Measurements from ENCODE around the gene PREX1.
"Not testable (repeated sequence)": the region's sequence is repeated elsewhere in the genome, so short reads cannot be mapped to it uniquely, and the experiment has no call there.

Gene PREX1

GRCh38 chr20:48827855-48828733 lies at the start of gene PREX1:
Gene PREX1, minus strand, starts transcription at chr20:48827999. Its CDS starts 139 bp downstream, at chr20:48827860.
- no peaks in the 10 kb centered on the region; the same call in 1 of the 2 replicates for H3K9me3 ChIP-seq (ENCODE audit: control insufficient read depth, insufficient read depth, low read length)
- peak within 1 kb of the TSS; percentile 87 for H3K9ac ChIP-seq (ENCODE audit: low read depth, low read length)
- peaks cover 21% of the 10 kb centered on the region for H3K4me1 ChIP-seq (ENCODE audit: insufficient read depth, low read length)
- no peaks in the 10 kb centered on the region for H3K36me3 ChIP-seq (ENCODE audit: insufficient read depth, low read length)

- H3K9me3 ChIP-seq (ENCODE audit: control insufficient read depth, insufficient read depth, low read length): no peaks in the 10 kb centered on the region
- H3K36me3 ChIP-seq (ENCODE audit: insufficient read depth, low read length): no peaks in the 10 kb centered on the region
- H3K9ac ChIP-seq (ENCODE audit: low read depth, low read length): no peak overlapping the region
- no peaks in the 10 kb centered on the region; the same call in 1 of the 2 replicates for H3K4me1 ChIP-seq (ENCODE audit: insufficient read depth, low read length)
Observed at GRCh38 chr20:48877304-48877703, 49.5 kb upstream of the PREX1 start.

GRCh38 chr20:48875914-48876240 lies 48.1 kb upstream of the PREX1 start:
- H3K9me3 ChIP-seq (ENCODE audit: control insufficient read depth, insufficient read depth, low read length): no peaks in the 10 kb centered on the region
- no peaks in the 10 kb centered on the region; the same call in 1 of the 2 replicates for H3K4me1 ChIP-seq (ENCODE audit: insufficient read depth, low read length)
- H3K36me3 ChIP-seq (ENCODE audit: insufficient read depth, low read length): no peaks in the 10 kb centered on the region
- no peak overlapping the region for H3K9ac ChIP-seq (ENCODE audit: low read depth, low read length)

GRCh38 chr20:48875233-48875913 lies 47.6 kb upstream of the PREX1 start:
- Histone ChIP-seq H3K36me3 (ENCODE audit: insufficient read depth, low read length) (no peaks in the 10 kb centered on the region), H3K9me3 (ENCODE audit: control insufficient read depth, insufficient read depth, low read length) (no peaks in the 10 kb centered on the region), H3K4me1 (ENCODE audit: insufficient read depth, low read length) (no peaks in the 10 kb centered on the region; the same call in 1 of the 2 replicates), H3K9ac (ENCODE audit: low read depth, low read length) (no peak overlapping the region)

- H3K36me3 ChIP-seq (ENCODE audit: insufficient read depth, low read length); H3K9ac ChIP-seq (ENCODE audit: low read depth, low read length); H3K9me3 ChIP-seq (ENCODE audit: control insufficient read depth, insufficient read depth, low read length); H3K4me1 ChIP-seq (ENCODE audit: insufficient read depth, low read length): not testable (repeated sequence)
Observed at GRCh38 chr20:48869442-48869841, 41.6 kb upstream of the PREX1 start.

GRCh38 chr20:48866936-48867335 lies 39.1 kb upstream of the PREX1 start:
- no peak overlapping the region for H3K9ac ChIP-seq (ENCODE audit: low read depth, low read length)
- 0 out of 2 replicates have a peak, but pooled peaks cover 8% of the 10 kb centered on the region for H3K4me1 ChIP-seq (ENCODE audit: insufficient read depth, low read length)
- no peaks in the 10 kb centered on the region for H3K9me3 ChIP-seq (ENCODE audit: control insufficient read depth, insufficient read depth, low read length)
- H3K36me3 ChIP-seq (ENCODE audit: insufficient read depth, low read length): no peaks in the 10 kb centered on the region

- Histone ChIP-seq H3K9me3 (ENCODE audit: control insufficient read depth, insufficient read depth, low read length) (no peaks in the 10 kb centered on the region), H3K36me3 (ENCODE audit: insufficient read depth, low read length) (no peaks in the 10 kb centered on the region)
Observed at GRCh38 chr20:48864738-48865318, 37.0 kb upstream of the PREX1 start.

GRCh38 chr20:48864254-48864653 lies 36.5 kb upstream of the PREX1 start:
- Histone ChIP-seq H3K36me3 (ENCODE audit: insufficient read depth, low read length) (no peaks in the 10 kb centered on the region), H3K9me3 (ENCODE audit: control insufficient read depth, insufficient read depth, low read length) (no peaks in the 10 kb centered on the region), H3K9ac (ENCODE audit: low read depth, low read length) (no peak overlapping the region), H3K4me1 (ENCODE audit: insufficient read depth, low read length) (0 out of 2 replicates have a peak, but pooled peaks cover 8% of the 10 kb centered on the region)

More at GRCh38 chr20:48864738-48865318, 37.0 kb upstream of the PREX1 start:
- Histone ChIP-seq H3K9ac (ENCODE audit: low read depth, low read length) (no peak overlapping the region), H3K4me1 (ENCODE audit: insufficient read depth, low read length) (0 out of 2 replicates have a peak, but pooled peaks cover 8% of the 10 kb centered on the region)

- H3K36me3 ChIP-seq (ENCODE audit: insufficient read depth, low read length): no peaks in the 10 kb centered on the region
- H3K9ac ChIP-seq (ENCODE audit: low read depth, low read length): no peak overlapping the region
- H3K9me3 ChIP-seq (ENCODE audit: control insufficient read depth, insufficient read depth, low read length): no peaks in the 10 kb centered on the region
- H3K4me1 ChIP-seq (ENCODE audit: insufficient read depth, low read length): 0 out of 2 replicates have a peak, but pooled peaks cover 8% of the 10 kb centered on the region
Observed at GRCh38 chr20:48862279-48862678, 34.5 kb upstream of the PREX1 start.

- H3K9me3 ChIP-seq (ENCODE audit: control insufficient read depth, insufficient read depth, low read length): no peaks in the 10 kb centered on the region
- H3K9ac ChIP-seq (ENCODE audit: low read depth, low read length): no peak overlapping the region
- 0 out of 2 replicates have a peak, but pooled peaks cover 8% of the 10 kb centered on the region for H3K4me1 ChIP-seq (ENCODE audit: insufficient read depth, low read length)
- no peaks in the 10 kb centered on the region for H3K36me3 ChIP-seq (ENCODE audit: insufficient read depth, low read length)
Observed at GRCh38 chr20:48861444-48861843, 33.6 kb upstream of the PREX1 start.

GRCh38 chr20:48858075-48858790 lies 30.4 kb upstream of the PREX1 start:
- peaks cover 7% of the 10 kb centered on the region; the same call in 1 of the 2 replicates for H3K4me1 ChIP-seq (ENCODE audit: insufficient read depth, low read length)
- no peaks in the 10 kb centered on the region for H3K36me3 ChIP-seq (ENCODE audit: insufficient read depth, low read length)
- H3K9ac ChIP-seq (ENCODE audit: low read depth, low read length): no peak overlapping the region
- H3K9me3 ChIP-seq (ENCODE audit: control insufficient read depth, insufficient read depth, low read length): no peaks in the 10 kb centered on the region

- no peaks in the 10 kb centered on the region for H3K36me3 ChIP-seq (ENCODE audit: insufficient read depth, low read length)
- no peaks in the 10 kb centered on the region for H3K9me3 ChIP-seq (ENCODE audit: control insufficient read depth, insufficient read depth, low read length)
- peaks cover 7% of the 10 kb centered on the region; the same call in 1 of the 2 replicates for H3K4me1 ChIP-seq (ENCODE audit: insufficient read depth, low read length)
- no peak overlapping the region for H3K9ac ChIP-seq (ENCODE audit: low read depth, low read length)
Observed at GRCh38 chr20:48856130-48856529, 28.3 kb upstream of the PREX1 start.

GRCh38 chr20:48855046-48855445 lies 27.2 kb upstream of the PREX1 start:
- H3K9ac ChIP-seq (ENCODE audit: low read depth, low read length): no peak overlapping the region
- H3K36me3 ChIP-seq (ENCODE audit: insufficient read depth, low read length): no peaks in the 10 kb centered on the region
- H3K9me3 ChIP-seq (ENCODE audit: control insufficient read depth, insufficient read depth, low read length): no peaks in the 10 kb centered on the region
- H3K4me1 ChIP-seq (ENCODE audit: insufficient read depth, low read length): peaks cover 7% of the 10 kb centered on the region; the same call in 1 of the 2 replicates

GRCh38 chr20:48852609-48853008 lies 24.8 kb upstream of the PREX1 start:
- no peaks in the 10 kb centered on the region for H3K36me3 ChIP-seq (ENCODE audit: insufficient read depth, low read length)
- H3K9me3 ChIP-seq (ENCODE audit: control insufficient read depth, insufficient read depth, low read length): no peaks in the 10 kb centered on the region
- peaks cover 7% of the 10 kb centered on the region; the same call in 1 of the 2 replicates for H3K4me1 ChIP-seq (ENCODE audit: insufficient read depth, low read length)
- no peak overlapping the region for H3K9ac ChIP-seq (ENCODE audit: low read depth, low read length)
